Nephron progenitor cell (in vitro differentiated cells): ENCODE data around the gene LONP1.

Experiments
- DNase-seq: peaks from one replicate; pipeline ENCODE4 v3.0.0; 2021
- H3K27ac Mint-ChIP-seq: 2 replicates; pipeline ENCODE4 v1.8.0; 2021; ENCODE audit warnings: mild to moderate bottlenecking, moderate library complexity, mixed read lengths
- H3K27me3 Mint-ChIP-seq: 2 replicates; pipeline ENCODE4 v1.8.0; 2021; ENCODE audit warnings: mild to moderate bottlenecking, low read depth, mixed read lengths; ENCODE audit not compliant: poor library complexity
- H3K36me3 Mint-ChIP-seq: 2 replicates; pipeline ENCODE4 v1.8.0; 2021; ENCODE audit warnings: low read depth, mixed read lengths
- H3K4me1 Mint-ChIP-seq: 2 replicates; pipeline ENCODE4 v1.8.0; 2021; ENCODE audit warnings: mixed read lengths
- H3K4me3 Mint-ChIP-seq: 2 replicates; pipeline ENCODE4 v1.8.0; 2021; ENCODE audit warnings: mild to moderate bottlenecking, moderate library complexity, mixed read lengths
- H3K9me3 Mint-ChIP-seq: 2 replicates; pipeline ENCODE4 v1.8.0; 2021; ENCODE audit warnings: mild to moderate bottlenecking, moderate library complexity, mixed read lengths
- CTCF ChIP-seq: fragments of 200-600 bp; sonication (generic); IDR thresholded peaks from 2 replicates; pipeline ENCODE4 v1.5.0; 2021; ENCODE audit warnings: antibody characterized with exemption

The LONP1 gene

GRCh38 chr19:5719961-5720790, at the start of gene LONP1, which contains the start of gene CATSPERD:
Gene LONP1, minus strand, starts transcription at chr19:5720146. Its CDS starts 14 bp downstream, at chr19:5720132.
Gene CATSPERD, plus strand, starts transcription at chr19:5720637. Its CDS starts 101 bp downstream, at chr19:5720738.
- H3K4me3 Mint-ChIP-seq = peak within 1 kb of the TSS; percentile 95
- H3K36me3 Mint-ChIP-seq = peaks cover 16% of the 10 kb centered on the region
- DNase-seq = peak; percentile 99
- peaks cover 24% of the 10 kb centered on the region for H3K4me1 Mint-ChIP-seq
- peak; percentile 78 for TF ChIP-seq CTCF
- peaks cover 11% of the 10 kb centered on the region for H3K27me3 Mint-ChIP-seq
- peak within 1 kb of the TSS; percentile 98 for H3K27ac Mint-ChIP-seq
- H3K9me3 Mint-ChIP-seq = no peaks in the 10 kb centered on the region

- no peaks in the 10 kb centered on the region for H3K36me3 Mint-ChIP-seq
- peaks cover 9% of the 10 kb centered on the region for H3K27me3 Mint-ChIP-seq
- H3K9me3 Mint-ChIP-seq = no peaks in the 10 kb centered on the region
- no peak overlapping the region for H3K27ac Mint-ChIP-seq
- no peak for DNase-seq
- peaks cover 5% of the 10 kb centered on the region for H3K4me1 Mint-ChIP-seq
- H3K4me3 Mint-ChIP-seq = no peak overlapping the region
- no peak for TF ChIP-seq CTCF
These were observed 48.0 kb upstream of the LONP1 start for GRCh38 chr19:5767949-5768348.

DNA sequence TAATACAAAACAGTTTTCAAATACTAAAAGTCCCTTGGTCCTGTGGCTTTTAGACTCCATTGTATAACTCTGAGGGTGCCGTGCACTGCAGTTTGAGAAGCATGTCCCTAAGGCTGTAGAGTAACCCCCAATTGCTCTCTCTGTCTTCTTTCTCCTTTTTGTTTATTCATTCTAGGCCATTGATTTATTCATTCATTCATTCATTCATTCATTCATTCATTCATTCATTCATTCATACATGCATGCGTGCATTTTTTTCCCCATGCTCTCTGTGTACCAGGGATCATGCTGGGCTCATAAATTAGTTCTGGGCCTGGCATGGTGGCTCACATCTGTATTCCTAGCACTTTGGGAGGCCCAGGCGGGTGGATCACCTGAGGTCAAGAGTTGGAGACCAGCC, 45.3 kb upstream of the LONP1 start:
- Mint-ChIP-seq H3K9me3 (no peaks in the 10 kb centered on the region), H3K27ac (peak overlapping the region; percentile 24), H3K36me3 (no peaks in the 10 kb centered on the region), H3K27me3 (peaks cover 7% of the 10 kb centered on the region), H3K4me3 (no peak overlapping the region), H3K4me1 (peaks cover 5% of the 10 kb centered on the region)
- no peak for DNase-seq
- no peak for TF ChIP-seq CTCF

DNA sequence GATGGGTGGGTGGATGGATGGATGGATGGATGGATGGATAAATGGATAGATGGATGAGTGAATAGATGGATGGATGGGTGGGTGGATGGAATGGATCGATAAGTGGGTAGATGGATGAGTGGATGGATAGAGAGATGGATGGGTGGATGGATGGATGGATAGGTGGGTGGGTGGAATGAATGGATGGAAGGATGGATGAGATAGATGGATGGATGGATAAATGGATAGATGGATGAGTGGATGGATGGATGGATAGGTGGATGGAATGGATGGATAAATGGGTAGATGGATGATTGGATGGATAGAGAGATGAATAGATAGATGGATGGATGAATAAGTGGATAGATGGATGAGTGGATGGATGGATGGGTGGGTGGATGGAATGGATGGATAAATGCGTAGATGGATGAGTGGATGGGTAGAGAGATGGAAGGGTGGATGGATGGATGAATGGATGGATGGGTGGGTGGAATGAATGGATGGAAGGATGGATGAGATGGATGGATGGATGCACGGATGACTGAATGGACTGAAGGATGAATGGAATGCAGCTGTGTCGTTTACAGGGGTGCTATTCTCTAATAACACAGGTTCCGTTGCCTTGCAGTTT, 42.8 kb upstream of the LONP1 start:
- Mint-ChIP-seq H3K27me3 (peaks cover 18% of the 10 kb centered on the region), H3K9me3 (no peaks in the 10 kb centered on the region), H3K4me3 (no peak overlapping the region), H3K27ac (no peak overlapping the region), H3K4me1 (no peaks in the 10 kb centered on the region), H3K36me3 (no peaks in the 10 kb centered on the region)
- no peak for TF ChIP-seq CTCF
- no peak for DNase-seq

GRCh38 chr19:5753743-5754142, 33.8 kb upstream of the LONP1 start:
- H3K9me3 Mint-ChIP-seq = no peaks in the 10 kb centered on the region
- peak overlapping the region; percentile 6 for H3K27ac Mint-ChIP-seq
- no peak for DNase-seq
- TF ChIP-seq CTCF = no peak
- H3K4me3 Mint-ChIP-seq = no peak overlapping the region
- H3K4me1 Mint-ChIP-seq = no peaks in the 10 kb centered on the region
- H3K27me3 Mint-ChIP-seq = peaks cover 22% of the 10 kb centered on the region
- no peaks in the 10 kb centered on the region for H3K36me3 Mint-ChIP-seq
